Fibroblast of villous mesenchyme (primary cell): ENCODE measurements around the gene SLC28A1. TPM values are rescaled to one million over a fixed set of nuclear protein-coding genes. Genes with fewer than 3 reads are reported as not detected.

Source experiments
- DNase-seq: peaks from one replicate; pipeline ENCODE4 v3.0.0-alpha.2; 2010; ENCODE audit warnings: low read depth
- H3K4me3 ChIP-seq: 2 replicates; pipeline ENCODE4 v1.5.1; 2011; ENCODE audit warnings: low read depth, mild to moderate bottlenecking, low read length
- CTCF ChIP-seq: IDR thresholded peaks from 2 replicates; pipeline ENCODE4 v1.5.1; 2012; ENCODE audit warnings: low read depth, mild to moderate bottlenecking, low read length; ENCODE audit not compliant: insufficient read depth
- total RNA-seq: library from RNA; depleted of rRNA; stranded (reverse); fragments of >200 nt; gene quantifications from 2 replicates; pipeline ENCODE4 v1.2.3, GENCODE V29; 2012

SLC28A1 gene
- total RNA-seq, 1 donor: not detected

GRCh38 chr15:84968301-84968700 lies 83.8 kb downstream of the SLC28A1 start:
- no peak overlapping the region for H3K4me3 ChIP-seq
- DNase-seq: no peak
- TF ChIP-seq CTCF: no peak

- no peak for TF ChIP-seq CTCF
- no peak for DNase-seq
- H3K4me3 ChIP-seq: no peak overlapping the region
Measured at GRCh38 chr15:84969257-84969656, 84.8 kb downstream of the SLC28A1 start.

GRCh38 chr15:84970843-84971242 lies 86.4 kb downstream of the SLC28A1 start:
- no peak for DNase-seq
- no peak for TF ChIP-seq CTCF
- no peak overlapping the region for H3K4me3 ChIP-seq

GRCh38 chr15:84973492-84974460 lies 89.3 kb downstream of the SLC28A1 start:
- H3K4me3 ChIP-seq: no peak overlapping the region
- no peak for DNase-seq
- no peak for TF ChIP-seq CTCF

- no peak for TF ChIP-seq CTCF
- no peak for DNase-seq
Measured at GRCh38 chr15:84975871-84976351, 91.4 kb downstream of the SLC28A1 start.

GRCh38 chr15:84976746-84977345 lies 92.4 kb downstream of the SLC28A1 start:
- no peak overlapping the region for H3K4me3 ChIP-seq
- TF ChIP-seq CTCF: no peak
- no peak for DNase-seq

More at GRCh38 chr15:84975871-84976351, 91.4 kb downstream of the SLC28A1 start:
- no peak overlapping the region for H3K4me3 ChIP-seq
